Stimulated activated CD8-positive, alpha-beta memory T cell treated with anti-CD3 and anti-CD28 coated beads, Interleukin-15, amount 100 ng/mL, for 4 hours (primary cell): ENCODE data around the gene COX7B2.

ENCODE experiments used
- DNase-seq, 2 donors: peaks; one replicate each; pipeline ENCODE4 v3.0.0-alpha.2; 2020; ENCODE audit warnings: low read depth in 2 of 2

COX7B2 gene

GRCh38 chr4:46909078-46909477 lies at the start of gene COX7B2:
Gene COX7B2, minus strand, starts transcription at chr4:46909245. Its CDS starts 174,053 bp downstream, at chr4:46735192.
- DNase-seq: no peak

GRCh38 chr4:46956451-46956850 lies 47.4 kb upstream of the COX7B2 start:
- DNase-seq: no peak

- DNase-seq: no peak
These were observed 46.6 kb upstream of the COX7B2 start for GRCh38 chr4:46955601-46956000.

GRCh38 chr4:46954643-46955042 lies 45.6 kb upstream of the COX7B2 start:
- no peak for DNase-seq

GRCh38 chr4:46953564-46953963 lies 44.5 kb upstream of the COX7B2 start:
- no peak for DNase-seq

- DNase-seq: no peak
These were observed 43.4 kb upstream of the COX7B2 start for GRCh38 chr4:46952451-46952850.

GRCh38 chr4:46950826-46951225 lies 41.8 kb upstream of the COX7B2 start:
- no peak for DNase-seq

- DNase-seq: no peak
These were observed 40.8 kb upstream of the COX7B2 start for GRCh38 chr4:46949822-46950221.

GRCh38 chr4:46947541-46947940 lies 38.5 kb upstream of the COX7B2 start:
- no peak for DNase-seq

- DNase-seq: no peak
These were observed 38.0 kb upstream of the COX7B2 start for GRCh38 chr4:46946919-46947536.

- DNase-seq: no peak
These were observed 36.0 kb upstream of the COX7B2 start for GRCh38 chr4:46945062-46945461.

GRCh38 chr4:46944345-46944744 lies 35.3 kb upstream of the COX7B2 start:
- DNase-seq: no peak

- no peak for DNase-seq
These were observed 28.4 kb upstream of the COX7B2 start for GRCh38 chr4:46937493-46937892.

- DNase-seq: no peak
These were observed 25.7 kb upstream of the COX7B2 start for GRCh38 chr4:46934726-46935125.

GRCh38 chr4:46933686-46934085 lies 24.6 kb upstream of the COX7B2 start:
- no peak for DNase-seq

GRCh38 chr4:46931981-46932380 lies 22.9 kb upstream of the COX7B2 start:
- no peak for DNase-seq

- DNase-seq: no peak
These were observed 21.8 kb upstream of the COX7B2 start for GRCh38 chr4:46930891-46931290.

GRCh38 chr4:46927201-46927600 lies 18.2 kb upstream of the COX7B2 start:
- DNase-seq: no peak

GRCh38 chr4:46924789-46925529 lies 15.9 kb upstream of the COX7B2 start:
- DNase-seq: no peak

GRCh38 chr4:46922205-46922604 lies 13.2 kb upstream of the COX7B2 start:
- DNase-seq: no peak

GRCh38 chr4:46908148-46908547 lies 897 bp downstream of the COX7B2 start:
- no peak for DNase-seq

GRCh38 chr4:46900082-46900481 lies 9.0 kb downstream of the COX7B2 start:
- DNase-seq: no peak

GRCh38 chr4:46894826-46895225 lies 14.2 kb downstream of the COX7B2 start:
- no peak for DNase-seq

GRCh38 chr4:46890056-46890455 lies 19.0 kb downstream of the COX7B2 start:
- DNase-seq: no peak
